SK-N-MC (cell line): ENCODE data around the gene PRAMEF1.

Source experiments
- EZH2 ChIP-seq: fragments of 200-600 bp; sonication (generic); IDR thresholded peaks from one replicate; pipeline ENCODE4 v1.6.1; 2017; ENCODE audit warnings: antibody characterized with exemption
- POLR2AphosphoS5 ChIP-seq: IDR thresholded peaks from 2 replicates; pipeline ENCODE4 v1.6.1; 2012; ENCODE audit warnings: mild to moderate bottlenecking, low read depth, low read length, borderline replicate concordance

DNA sequence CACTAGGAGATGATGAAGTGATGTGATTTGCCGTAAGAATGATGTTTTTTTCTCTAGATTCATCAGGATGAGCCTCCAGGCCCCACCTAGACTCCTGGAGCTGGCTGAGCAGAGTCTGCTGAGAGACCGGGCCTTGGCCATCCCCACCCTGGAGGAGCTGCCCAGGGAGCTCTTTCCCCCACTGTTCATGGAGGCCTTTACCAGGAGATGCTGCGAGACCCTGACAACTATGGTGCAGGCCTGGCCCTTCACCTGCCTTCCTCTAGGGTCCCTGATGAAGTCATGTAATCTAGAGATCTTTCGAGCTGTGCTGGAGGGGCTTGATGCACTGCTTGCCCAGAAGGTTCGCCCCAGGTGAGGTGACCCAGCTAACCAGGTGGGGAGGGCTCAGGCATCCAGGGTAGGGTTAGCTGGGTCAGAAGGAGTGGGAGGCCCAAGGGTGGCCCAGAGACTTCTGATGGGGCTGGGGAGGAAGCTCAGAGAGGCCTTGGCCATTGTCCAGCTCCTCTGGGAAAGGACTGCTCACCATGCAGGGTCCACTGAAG lies 16.3 kb upstream of the PRAMEF1 start:
- no peak for TF ChIP-seq POLR2AphosphoS5
- TF ChIP-seq EZH2, result no peak
